ENCODE data around the gene VSIG2. TPM values are rescaled to one million over a fixed set of nuclear protein-coding genes. Genes with fewer than 3 reads are reported as not detected.

Gene VSIG2
- total RNA-seq, 4 donors from 2014 or later, result 0.58 to 3.2 (median 1.2) TPM; not detected in 1

DNA sequence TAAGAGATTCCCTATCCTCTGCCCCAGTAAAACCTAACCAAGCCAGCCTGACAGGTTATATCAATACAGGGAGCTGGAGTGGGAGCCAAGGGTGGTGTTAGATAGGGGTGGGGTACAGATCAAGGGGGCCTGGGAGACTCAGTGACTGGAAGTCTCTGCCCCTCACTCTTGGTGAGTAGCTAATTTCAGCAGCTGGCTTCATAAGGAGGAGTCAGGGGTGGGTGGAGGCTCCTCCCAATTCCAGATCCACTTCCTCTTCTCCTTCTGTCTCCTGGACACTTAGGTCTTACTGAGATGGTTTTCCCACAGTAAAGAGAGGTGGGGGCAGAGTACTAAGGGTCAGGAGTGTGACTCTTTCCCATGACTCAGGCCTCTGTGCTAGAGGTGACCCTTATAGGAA, 1.1 kb upstream of the VSIG2 start:
- no peak for ATAC-seq
- TF ChIP-seq EP300 (IDR thresholded peaks at IDR 0.05) (no peak), POLR2A (IDR thresholded peaks at IDR 0.05) (no peak), POLR2AphosphoS5 (IDR thresholded peaks at IDR 0.05) (no peak)
- TF ChIP-seq, protein P1, sequence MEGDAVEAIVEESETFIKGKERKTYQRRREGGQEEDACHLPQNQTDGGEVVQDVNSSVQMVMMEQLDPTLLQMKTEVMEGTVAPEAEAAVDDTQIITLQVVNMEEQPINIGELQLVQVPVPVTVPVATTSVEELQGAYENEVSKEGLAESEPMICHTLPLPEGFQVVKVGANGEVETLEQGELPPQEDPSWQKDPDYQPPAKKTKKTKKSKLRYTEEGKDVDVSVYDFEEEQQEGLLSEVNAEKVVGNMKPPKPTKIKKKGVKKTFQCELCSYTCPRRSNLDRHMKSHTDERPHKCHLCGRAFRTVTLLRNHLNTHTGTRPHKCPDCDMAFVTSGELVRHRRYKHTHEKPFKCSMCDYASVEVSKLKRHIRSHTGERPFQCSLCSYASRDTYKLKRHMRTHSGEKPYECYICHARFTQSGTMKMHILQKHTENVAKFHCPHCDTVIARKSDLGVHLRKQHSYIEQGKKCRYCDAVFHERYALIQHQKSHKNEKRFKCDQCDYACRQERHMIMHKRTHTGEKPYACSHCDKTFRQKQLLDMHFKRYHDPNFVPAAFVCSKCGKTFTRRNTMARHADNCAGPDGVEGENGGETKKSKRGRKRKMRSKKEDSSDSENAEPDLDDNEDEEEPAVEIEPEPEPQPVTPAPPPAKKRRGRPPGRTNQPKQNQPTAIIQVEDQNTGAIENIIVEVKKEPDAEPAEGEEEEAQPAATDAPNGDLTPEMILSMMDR (IDR thresholded peaks at IDR 0.05), result no peak
- no peaks in the 10 kb centered on the region for H3K9me3 ChIP-seq
- peaks cover 0 to 3% of the 10 kb centered on the region in 2 donors for H3K36me3 ChIP-seq
- H3K4me3 ChIP-seq, result no peak overlapping the region
- H3K27ac ChIP-seq, result no peak overlapping the region
- peaks cover 0 to 27% (median 3%) of the 10 kb centered on the region in 3 donors for H3K4me1 ChIP-seq
- H3K27me3 ChIP-seq, result peaks cover 88% of the 10 kb centered on the region

DNA sequence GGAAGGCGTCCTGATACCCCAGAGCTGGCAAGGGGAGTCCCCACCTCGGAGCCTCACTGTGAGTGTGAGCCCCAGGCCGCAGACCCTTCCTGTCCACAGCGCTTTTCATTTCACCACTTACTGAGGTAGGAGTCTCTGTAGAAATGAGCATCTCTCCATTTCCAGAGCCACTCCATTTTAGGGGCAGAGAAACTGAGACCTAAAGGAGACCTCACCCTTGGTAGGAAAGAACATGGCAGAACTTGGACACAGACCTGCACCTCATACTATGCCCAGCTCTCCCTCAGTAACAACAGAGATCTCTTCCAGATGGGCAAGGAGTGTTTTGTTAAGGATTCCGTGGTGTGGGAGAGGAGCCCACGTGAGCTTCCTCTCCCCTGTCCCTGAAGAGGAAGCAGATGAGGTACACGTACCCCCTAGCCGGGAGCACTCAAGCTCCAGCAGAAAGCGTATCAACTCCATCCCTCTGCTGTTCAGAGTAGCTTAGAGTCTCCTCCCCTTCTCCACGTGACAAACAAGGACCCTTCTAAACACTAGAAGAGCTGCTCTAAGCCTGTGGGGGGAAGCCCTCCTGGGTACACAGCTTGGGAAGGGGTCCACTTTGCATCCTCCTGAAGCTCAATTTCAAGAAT, 532 bp upstream of the VSIG2 start:
- Histone ChIP-seq H3K4me3 (no peak overlapping the region), H3K27ac (no peak overlapping the region), H3K27me3 (peaks cover 88% of the 10 kb centered on the region), H3K4me1 (peaks cover 0 to 23% (median 0%) of the 10 kb centered on the region in 3 donors), H3K9me3 (no peaks in the 10 kb centered on the region), H3K36me3 (peaks cover 0 to 3% of the 10 kb centered on the region in 2 donors)
- TF ChIP-seq POLR2A (IDR thresholded peaks at IDR 0.05) (no peak), EP300 (IDR thresholded peaks at IDR 0.05) (no peak), POLR2AphosphoS5 (IDR thresholded peaks at IDR 0.05) (no peak)
- TF ChIP-seq, protein P1 (IDR thresholded peaks at IDR 0.05), result no peak
- no peak for ATAC-seq
- 16 to 57% methylated on average over 5 to 6 of the region's 10 CpGs for WGBS, 2 donors (ENCODE audit: low coverage in 1 of 2)

DNA sequence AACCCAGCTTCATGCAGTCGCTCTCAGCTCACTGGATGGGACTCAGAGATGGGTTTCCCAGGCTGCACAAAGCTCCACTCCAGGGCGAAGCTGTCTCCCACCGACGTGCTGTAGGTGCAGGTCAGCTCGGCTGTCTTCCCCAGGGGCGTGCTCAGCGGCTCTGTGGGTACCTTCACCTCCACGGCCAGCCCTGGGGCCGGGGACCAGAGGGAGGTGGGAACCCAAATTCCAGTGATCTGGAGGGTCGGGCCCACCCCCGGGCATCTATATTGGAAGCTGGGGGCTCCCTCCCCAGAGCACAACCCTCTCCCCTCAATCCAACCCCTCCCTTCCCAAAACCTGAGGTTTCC, 689 bp downstream of the VSIG2 start:
- no peak for ATAC-seq
- TF ChIP-seq EP300 (IDR thresholded peaks at IDR 0.05), result no peak
- Histone ChIP-seq H3K27me3 (peaks cover 88% of the 10 kb centered on the region), H3K4me1 (peaks cover 0 to 24% (median 7%) of the 10 kb centered on the region in 3 donors), H3K36me3 (peaks cover 0 to 3% of the 10 kb centered on the region in 2 donors), H3K4me3 (no peak overlapping the region), H3K27ac (no peak overlapping the region), H3K9me3 (no peaks in the 10 kb centered on the region)
- no CpG with 5 or more reads among the region's 11 CpGs for WGBS, 2 donors (ENCODE audit: low coverage in 1 of 2)

DNA sequence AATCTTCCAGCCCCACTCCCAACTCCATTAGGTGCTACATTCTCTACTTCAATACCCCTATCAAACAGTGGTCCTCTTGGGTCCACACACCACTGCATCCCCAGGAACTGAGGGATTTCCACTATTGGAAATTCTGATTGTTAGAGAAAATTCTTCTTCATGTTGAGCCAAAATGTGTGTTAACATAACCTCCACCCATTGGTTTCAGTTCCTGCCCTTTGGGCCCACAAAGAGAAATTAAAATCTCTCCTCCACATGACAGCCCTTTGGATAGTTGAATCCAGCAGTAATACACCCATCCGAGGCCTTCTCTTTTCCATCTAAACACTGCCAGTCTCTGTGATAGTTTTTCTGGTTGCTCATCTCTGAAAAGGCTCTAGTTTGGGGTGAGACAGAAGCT, 2.1 kb downstream of the VSIG2 start:
- no peak overlapping the region for H3K27ac ChIP-seq

DNA sequence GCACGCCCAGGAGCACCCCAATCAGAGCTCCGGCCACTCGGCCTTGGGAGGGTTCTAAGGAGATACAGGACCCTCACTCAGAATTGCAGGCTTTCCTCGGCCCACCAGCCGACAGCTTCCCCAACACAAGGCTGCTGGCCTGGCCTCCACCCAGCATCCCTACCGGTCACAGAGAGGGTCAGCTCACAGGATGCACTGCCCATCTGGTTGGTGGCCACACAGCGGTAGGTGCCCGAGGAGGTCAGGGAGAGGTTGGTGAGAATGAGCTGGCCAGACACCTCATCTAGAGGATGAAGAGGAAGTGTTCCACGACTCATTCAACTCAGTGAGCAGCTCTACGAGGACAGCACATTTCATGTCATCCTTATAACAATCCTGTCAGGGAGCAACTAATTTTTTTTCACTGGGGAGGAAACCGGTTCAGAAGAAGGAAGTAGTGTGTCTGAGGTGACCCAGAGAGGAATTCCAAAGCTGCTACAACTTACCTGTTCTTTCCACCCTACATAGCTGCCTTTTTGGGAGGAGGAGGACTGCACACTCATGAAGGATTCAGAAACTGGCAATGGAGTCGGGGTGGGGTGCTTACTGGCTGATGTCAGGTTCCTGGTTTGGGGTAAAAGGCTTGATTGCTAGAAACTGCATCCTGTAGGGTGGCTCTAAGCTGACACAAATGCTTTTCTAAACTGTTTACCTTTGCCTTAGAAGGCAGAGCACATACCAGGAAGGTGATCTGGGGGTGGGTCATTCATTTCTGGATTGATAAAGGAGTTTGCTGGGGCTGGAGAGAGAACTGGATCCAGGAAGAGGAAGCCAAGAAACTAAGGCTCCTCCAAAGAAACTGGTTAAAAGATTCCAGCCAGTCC, 3.3 kb downstream of the VSIG2 start:
- Histone ChIP-seq H3K27me3 (peaks cover 100% of the 10 kb centered on the region), H3K27ac (peak overlapping the region in 3 of 4 donors; percentile 43 to 57 (median 45)), H3K4me3 (no peak overlapping the region), H3K9me3 (no peaks in the 10 kb centered on the region), H3K36me3 (peaks cover 0 to 3% of the 10 kb centered on the region in 2 donors), H3K4me1 (peaks cover 0 to 36% (median 12%) of the 10 kb centered on the region in 3 donors)
- WGBS, 2 donors (ENCODE audit: low coverage in 1 of 2), result 7 to 31% methylated on average over 4 of the region's 12 CpGs
- peak; percentile 21 for TF ChIP-seq POLR2AphosphoS5 (IDR thresholded peaks at IDR 0.05)
- TF ChIP-seq EP300 (IDR thresholded peaks at IDR 0.05), result no peak
- ATAC-seq, result peak; percentile 32

More for the DNA sequence above, 2.1 kb downstream of the VSIG2 start:
- Histone ChIP-seq H3K36me3 (peaks cover 0 to 3% of the 10 kb centered on the region in 2 donors), H3K4me3 (no peak overlapping the region), H3K9me3 (no peaks in the 10 kb centered on the region), H3K4me1 (peaks cover 0 to 36% (median 12%) of the 10 kb centered on the region in 3 donors), H3K27me3 (peaks cover 97% of the 10 kb centered on the region)
- 20% methylated on average over 1 of the region's 1 CpG; no CpG with 5 or more reads in 1 of the 2 donors for WGBS, 2 donors (ENCODE audit: low coverage in 1 of 2)
- TF ChIP-seq EP300 (IDR thresholded peaks at IDR 0.05) (no peak), POLR2AphosphoS5 (IDR thresholded peaks at IDR 0.05) (no peak)
- ATAC-seq, result no peak

DNA sequence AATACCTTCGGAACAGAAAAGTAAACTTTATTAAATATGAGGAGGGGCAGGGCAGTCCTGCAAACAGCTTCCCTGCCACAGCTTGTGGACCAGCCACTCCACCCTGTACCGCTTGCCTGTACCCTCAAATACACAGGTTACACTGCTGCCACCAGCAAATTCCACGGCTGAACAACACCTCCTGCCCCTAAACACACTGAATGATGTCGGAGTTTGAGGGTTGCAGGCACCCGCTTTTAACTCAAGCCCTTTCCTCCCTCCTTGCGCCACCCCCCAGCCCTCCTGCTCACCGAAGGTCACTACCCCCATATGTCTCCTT, 4.0 kb downstream of the VSIG2 start:
- H3K9me3 ChIP-seq, result no peaks in the 10 kb centered on the region
- TF ChIP-seq POLR2AphosphoS5 (IDR thresholded peaks at IDR 0.05), result no peak
- H3K4me1 ChIP-seq, result peaks cover 0 to 36% (median 12%) of the 10 kb centered on the region in 3 donors
- ATAC-seq, result no peak
- H3K36me3 ChIP-seq, result peaks cover 0 to 3% of the 10 kb centered on the region in 2 donors
- 54% methylated on average over 4 of the region's 7 CpGs; no CpG with 5 or more reads in 1 of the 2 donors for WGBS, 2 donors (ENCODE audit: low coverage in 1 of 2)
- H3K27ac ChIP-seq, result peak overlapping the region in 3 of 4 donors; percentile 3 to 57 (median 45)
- H3K27me3 ChIP-seq, result peaks cover 100% of the 10 kb centered on the region
- no peak overlapping the region for H3K4me3 ChIP-seq

Data from gastroesophageal sphincter (tissue), 4 donors.